Ovary (tissue), 3 donors: ENCODE data around the gene COMMD2.

Experiments used
- EP300 ChIP-seq: sonication (generic); formaldehyde crosslinking; IDR thresholded peaks from one replicate; pipeline ENCODE4 v1.6.1; 2017; ENCODE audit warnings: antibody characterized with exemption
- POLR2A ChIP-seq: fragments of 450-650 bp; IDR thresholded peaks from one replicate; pipeline ENCODE4 v1.6.1; 2017; ENCODE audit warnings: antibody characterized with exemption, mild to moderate bottlenecking, moderate library complexity
- TF ChIP-seq, protein P1 (sequence below), 3 donors: fragments of 450-650 bp in 2 of 3; fragments of 200-600 bp in 1 of 3; IDR thresholded peaks; one replicate each; pipeline versions ENCODE4 v1.5.1 to v1.8.0; 2016 to 2022; ENCODE audit warnings: antibody characterized with exemption in 3 of 3, mild to moderate bottlenecking in 1 of 3
- donor health status: DM: no; HTN: no; CAD: no.

- TF ChIP-seq, protein P1, sequence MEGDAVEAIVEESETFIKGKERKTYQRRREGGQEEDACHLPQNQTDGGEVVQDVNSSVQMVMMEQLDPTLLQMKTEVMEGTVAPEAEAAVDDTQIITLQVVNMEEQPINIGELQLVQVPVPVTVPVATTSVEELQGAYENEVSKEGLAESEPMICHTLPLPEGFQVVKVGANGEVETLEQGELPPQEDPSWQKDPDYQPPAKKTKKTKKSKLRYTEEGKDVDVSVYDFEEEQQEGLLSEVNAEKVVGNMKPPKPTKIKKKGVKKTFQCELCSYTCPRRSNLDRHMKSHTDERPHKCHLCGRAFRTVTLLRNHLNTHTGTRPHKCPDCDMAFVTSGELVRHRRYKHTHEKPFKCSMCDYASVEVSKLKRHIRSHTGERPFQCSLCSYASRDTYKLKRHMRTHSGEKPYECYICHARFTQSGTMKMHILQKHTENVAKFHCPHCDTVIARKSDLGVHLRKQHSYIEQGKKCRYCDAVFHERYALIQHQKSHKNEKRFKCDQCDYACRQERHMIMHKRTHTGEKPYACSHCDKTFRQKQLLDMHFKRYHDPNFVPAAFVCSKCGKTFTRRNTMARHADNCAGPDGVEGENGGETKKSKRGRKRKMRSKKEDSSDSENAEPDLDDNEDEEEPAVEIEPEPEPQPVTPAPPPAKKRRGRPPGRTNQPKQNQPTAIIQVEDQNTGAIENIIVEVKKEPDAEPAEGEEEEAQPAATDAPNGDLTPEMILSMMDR (IDR thresholded peaks at IDR 0.05): no peak
- TF ChIP-seq POLR2A (no peak), EP300 (no peak)
Measured at GRCh38 chr3:149744606-149745005, 7.7 kb downstream of the COMMD2 start.
